Embryonic facial prominence (tissue), 1 donor: ENCODE measurements around the gene ZCCHC7.

Experiments used
- DNase-seq: peaks from one replicate; pipeline ENCODE4 v3.0.0-alpha.2; 2016; ENCODE audit errors: extremely low spot score

Gene ZCCHC7

DNA sequence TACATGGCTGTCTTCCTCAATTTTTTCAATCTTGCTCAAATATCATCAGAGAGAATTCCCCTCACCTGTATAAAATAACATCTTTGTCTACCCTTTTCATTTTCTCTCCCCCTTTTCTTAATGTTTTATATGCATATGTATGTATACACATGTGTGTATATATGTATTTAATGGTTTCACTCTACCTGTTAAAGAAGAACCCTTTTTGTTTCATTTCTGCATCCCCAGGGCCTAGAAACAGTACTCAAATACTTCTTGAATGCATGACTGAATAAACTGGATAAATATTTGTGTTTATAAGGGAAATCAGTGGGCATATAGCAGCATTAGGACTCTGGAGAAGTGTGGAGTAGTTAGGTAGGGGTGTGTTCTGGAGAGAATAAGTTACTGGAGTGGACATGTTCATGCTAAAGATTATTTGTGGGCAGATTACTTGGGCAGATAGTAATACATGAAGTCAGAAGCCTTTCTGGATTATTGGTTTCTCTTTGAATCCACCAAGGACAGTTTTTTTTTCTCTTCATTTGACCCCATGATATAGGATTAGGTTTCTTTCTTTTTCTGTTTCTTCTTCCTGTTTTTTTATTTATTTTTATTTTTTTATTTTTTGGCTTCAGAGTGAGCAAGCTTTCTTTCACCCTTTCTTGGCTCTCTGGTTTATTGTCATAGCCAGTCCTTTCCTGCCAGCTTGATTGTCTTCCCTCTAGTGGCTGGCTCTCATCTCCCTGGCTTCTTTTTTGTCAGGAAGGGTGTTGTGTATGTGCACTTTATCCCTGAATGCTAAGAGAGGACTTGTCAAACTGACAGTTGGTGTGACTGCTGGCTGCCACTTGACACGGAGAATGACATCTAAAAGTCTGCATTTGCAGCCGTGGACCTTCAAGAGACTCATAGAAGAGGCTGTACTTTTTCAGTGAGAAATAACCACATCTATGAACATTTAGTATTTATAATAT, 89.3 kb downstream of the ZCCHC7 start:
- DNase-seq, result no peak

DNA sequence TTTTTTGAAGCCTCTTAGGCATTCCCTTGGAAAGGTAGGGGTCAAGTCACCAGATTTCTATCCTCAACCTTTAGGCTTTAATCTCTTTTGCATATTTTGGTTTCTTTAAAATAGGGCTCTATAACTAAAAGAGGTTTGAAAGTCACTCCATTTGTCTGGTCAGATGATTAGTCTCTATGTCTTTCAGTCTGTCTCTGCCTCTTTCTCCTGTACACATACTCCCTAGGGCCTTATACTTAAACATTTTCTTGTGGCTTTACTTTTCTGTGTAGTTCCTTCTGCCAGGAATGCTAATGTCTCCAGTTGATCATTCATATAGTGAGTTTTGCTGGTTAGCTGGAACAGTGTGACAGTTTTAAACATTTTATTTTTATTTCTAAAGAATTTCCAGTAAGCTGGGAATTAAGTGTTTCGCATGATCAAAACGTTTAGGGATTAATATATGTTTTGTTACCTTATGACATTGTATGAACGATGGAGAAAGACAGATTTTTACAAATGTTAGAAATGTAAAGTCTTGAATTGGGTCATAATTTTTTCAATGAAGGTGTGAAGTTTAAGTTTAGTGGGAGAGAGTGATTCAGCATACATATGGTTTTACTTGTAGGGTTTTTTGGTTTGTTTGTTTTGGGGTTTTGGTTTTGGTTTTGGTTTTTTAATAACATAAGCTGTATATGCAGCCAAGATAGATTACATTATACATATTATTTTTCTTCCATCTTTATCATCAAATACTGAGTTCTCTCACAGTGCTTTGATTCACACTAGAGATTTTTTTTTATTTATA, 90.6 kb downstream of the ZCCHC7 start:
- DNase-seq, result no peak

GRCh38 chr9:37212435-37212834, 92.1 kb downstream of the ZCCHC7 start:
- DNase-seq, result no peak

- DNase-seq, result no peak
These were observed 95.0 kb downstream of the ZCCHC7 start for GRCh38 chr9:37215381-37215780.

- no peak for DNase-seq
These were observed 95.5 kb downstream of the ZCCHC7 start for GRCh38 chr9:37215830-37216229.

DNA sequence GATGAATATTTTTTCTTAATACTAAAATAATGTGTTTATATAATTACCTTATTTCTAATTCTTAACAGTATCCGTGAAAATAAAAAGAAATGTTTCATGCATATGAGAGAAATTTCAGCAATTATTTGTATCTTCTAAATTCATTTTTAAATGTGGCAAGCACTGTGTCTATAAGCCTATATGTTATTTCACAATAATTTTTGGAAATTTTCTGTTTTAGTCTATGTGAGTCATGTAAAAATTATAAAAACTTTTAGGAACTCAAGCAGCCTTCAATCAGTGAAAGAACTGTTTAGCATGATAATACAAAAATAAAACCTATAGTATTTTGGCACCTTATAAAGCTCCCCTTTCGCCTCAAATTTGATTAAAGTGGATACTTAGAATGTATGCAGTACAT, 96.8 kb downstream of the ZCCHC7 start:
- DNase-seq, result no peak

DNA sequence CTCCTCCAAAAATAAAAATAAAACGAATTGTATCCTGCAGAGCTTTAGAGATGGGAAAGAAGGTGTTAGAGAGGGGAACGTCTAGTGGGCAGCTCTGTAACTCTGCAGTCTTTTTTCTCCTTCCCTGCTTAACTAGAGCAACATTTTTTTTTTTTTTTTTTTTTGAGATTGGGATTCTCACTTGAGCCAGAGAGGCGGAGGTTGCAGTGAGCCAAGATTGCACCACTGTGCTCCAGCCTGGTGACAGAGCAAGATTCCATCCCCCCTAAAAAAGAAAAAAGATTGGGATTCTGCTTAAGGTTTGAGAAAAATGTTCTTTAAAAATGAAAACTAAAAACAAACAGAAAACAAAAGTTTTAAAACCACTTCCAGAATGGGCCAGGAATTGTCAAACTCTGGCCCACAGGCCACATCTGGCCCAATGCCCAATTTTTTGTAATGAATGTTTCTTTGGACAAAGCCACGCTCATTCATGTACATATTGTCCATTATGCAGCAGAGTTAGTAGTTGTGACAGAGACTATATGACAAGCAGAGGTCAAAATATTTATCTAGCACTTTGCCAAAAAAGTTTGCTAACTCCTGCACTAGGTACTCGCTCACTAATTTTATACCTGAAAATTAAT, 98.5 kb downstream of the ZCCHC7 start:
- no peak for DNase-seq

DNA sequence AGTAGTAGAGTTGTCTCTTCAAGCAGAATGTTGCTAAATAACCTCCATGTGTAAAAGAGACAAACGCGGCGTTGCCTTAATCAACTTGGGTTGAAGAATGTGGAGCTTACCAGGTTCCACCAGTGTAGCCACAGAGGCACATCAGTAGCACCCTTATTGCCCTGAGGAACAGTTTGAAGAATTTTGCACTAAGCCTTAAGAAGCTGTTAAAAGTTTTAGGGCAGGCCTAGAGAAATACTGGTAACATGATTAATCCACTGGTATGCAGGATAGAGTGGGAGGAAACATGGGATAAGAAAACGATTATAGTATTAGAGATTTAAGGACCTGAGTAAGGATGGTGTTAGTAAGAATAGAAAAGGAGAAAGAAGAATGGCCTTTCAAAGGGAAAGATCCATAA, 100.6 kb downstream of the ZCCHC7 start:
- no peak for DNase-seq

GRCh38 chr9:37221489-37222106, 101.2 kb downstream of the ZCCHC7 start:
- no peak for DNase-seq

DNA sequence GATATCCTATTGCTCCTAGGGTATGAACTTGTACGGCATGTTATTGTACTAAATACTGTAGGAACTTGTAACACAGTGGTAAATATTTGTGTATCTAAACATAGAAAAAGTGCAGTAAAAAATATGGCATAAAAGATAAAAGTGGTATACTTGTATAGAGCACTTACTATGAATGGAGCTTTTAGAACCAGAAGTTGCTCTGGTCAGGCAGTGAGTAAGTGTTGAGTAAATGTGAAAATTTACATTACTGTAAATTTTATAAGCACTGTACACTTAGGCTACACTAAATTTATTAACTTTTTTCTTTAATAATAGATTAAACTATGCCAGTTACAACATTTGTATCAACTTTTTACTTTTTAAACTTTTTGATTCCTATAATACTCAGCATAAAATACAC, 109.1 kb downstream of the ZCCHC7 start:
- no peak for DNase-seq

- no peak for DNase-seq
These were observed 109.6 kb downstream of the ZCCHC7 start for GRCh38 chr9:37229882-37230482.

GRCh38 chr9:37236822-37237221, 116.4 kb downstream of the ZCCHC7 start:
- DNase-seq, result no peak

DNA sequence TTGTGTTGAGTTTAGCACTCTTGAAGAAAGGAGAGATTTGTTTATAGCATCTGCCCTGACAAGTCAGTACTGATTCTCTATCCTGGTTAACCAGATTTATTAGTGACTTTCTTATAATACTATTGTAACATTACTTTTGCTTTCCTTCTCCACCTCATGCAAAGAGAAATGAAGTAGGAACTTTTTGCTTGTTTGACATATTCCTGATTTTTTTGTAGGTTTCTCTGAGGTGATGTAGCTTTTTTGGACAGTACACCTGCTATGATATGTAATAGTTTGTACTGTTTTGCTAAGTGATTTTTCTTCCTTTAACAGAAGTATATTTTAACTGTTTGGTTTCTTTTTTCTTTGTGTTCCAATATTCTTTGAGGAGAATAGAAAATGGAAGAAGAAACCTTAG, 117.7 kb downstream of the ZCCHC7 start:
- DNase-seq, result no peak

DNA sequence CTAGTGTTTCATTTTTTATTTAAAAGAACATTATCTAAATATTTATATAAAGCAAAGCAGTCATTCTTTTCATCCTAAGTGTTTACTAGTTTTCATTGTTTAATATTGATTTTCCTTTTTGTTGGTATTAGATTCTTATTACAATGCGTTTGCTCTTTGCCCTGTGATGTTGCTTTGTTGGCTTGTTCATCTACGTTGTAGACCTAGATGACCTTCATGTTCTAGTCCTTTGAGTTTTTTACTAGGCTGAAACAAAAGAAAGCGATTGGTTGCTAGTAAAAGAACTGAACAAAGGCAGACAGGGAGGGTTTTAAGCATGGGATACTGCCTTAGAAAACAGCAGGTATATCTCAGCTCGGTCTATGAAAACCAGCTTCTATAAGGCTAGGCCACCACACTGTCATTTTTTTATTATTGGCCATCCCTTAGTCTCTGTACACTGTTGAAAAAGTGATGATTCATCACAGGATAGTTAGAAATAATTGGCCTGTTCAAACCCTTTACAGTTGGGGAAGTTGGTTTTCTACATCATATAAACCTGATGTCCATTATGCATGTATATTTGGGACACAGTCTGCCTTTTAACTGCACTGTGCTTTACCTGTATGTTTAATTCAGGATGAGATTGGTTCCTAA, 119.0 kb downstream of the ZCCHC7 start:
- DNase-seq, result no peak

GRCh38 chr9:37239921-37240320, 119.5 kb downstream of the ZCCHC7 start:
- DNase-seq, result no peak

DNA sequence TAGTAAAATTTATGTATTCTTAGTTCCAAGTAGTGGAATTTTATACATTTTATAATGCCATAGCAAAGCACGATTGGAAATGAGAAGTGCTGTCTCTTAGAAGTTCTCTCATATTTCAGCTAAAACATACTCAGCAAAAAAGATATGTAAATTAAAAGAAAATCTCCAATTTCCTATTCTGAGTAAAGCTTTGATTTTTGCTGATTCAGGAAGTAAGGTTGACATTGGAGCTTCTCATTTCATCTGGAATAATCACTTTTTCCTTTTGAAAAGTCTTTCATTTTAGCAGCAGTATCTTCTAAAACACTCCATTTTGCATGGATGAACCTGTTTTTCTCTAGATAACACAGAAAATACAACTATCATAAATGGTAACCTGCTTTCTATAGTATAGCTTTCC, 121.0 kb downstream of the ZCCHC7 start:
- DNase-seq, result no peak

- DNase-seq, result no peak
These were observed 121.7 kb downstream of the ZCCHC7 start for GRCh38 chr9:37242089-37242488.

DNA sequence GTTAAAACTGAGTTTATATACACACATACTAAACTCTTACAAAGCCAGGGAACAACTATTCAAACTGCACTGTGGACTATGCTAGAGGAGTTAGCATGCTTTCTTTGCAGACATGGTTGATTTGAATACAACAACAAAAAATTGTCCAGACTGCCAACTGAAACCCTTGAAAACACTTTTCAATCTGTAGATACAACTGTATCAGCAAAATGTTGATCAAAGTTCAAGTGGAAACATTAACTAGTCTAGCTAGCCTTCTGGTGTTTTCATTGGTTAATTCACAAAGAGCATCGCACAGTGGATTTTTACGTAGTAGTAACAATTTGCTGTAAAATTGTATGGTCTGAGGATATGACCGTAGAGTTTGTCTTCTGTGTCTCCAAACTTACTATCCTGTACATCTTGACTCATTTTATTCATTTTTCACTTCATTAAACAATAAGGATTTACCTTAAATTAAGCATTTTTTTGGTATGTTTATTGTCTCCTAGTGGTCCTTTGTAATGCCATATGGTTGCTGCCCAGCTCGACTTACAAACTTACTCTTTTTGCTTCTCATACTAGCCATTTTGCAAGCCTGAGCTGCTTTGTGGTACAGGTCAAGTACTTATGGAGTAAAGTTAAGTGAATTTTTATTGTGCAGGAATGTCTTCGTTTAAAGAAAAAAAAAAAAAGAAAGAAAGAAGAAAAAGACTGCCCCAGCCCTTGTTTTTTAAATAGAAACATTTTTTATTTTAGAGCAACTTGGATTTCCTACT, 123.4 kb downstream of the ZCCHC7 start:
- DNase-seq, result no peak

- DNase-seq, result no peak
These were observed 126.5 kb downstream of the ZCCHC7 start for GRCh38 chr9:37246826-37247225.

- no peak for DNase-seq
These were observed 128.3 kb downstream of the ZCCHC7 start for GRCh38 chr9:37248651-37249163.
